Smooth muscle cell (in vitro differentiated cells): ENCODE results near the gene KRT32. TPM values are rescaled to one million over a fixed set of nuclear protein-coding genes. Genes with fewer than 3 reads are reported as not detected.

ENCODE experiments used
- DNase-seq: peaks from one replicate; lab custom pipeline; 2025; ENCODE audit not compliant: unreplicated experiment; lab: John Stamatoyannopoulos, UW
- H2AFZ ChIP-seq: fragments of 200-600 bp; sonication (generic); 2 replicates; pipeline ENCODE4 v1.6.0; 2016; ENCODE audit warnings: antibody characterized with exemption, low read depth, mild to moderate bottlenecking
- H3F3A ChIP-seq: fragments of 200-600 bp; sonication (generic); 2 replicates; pipeline ENCODE4 v1.6.0; 2017; ENCODE audit warnings: antibody characterized with exemption, low read depth
- H3K27ac ChIP-seq: fragments of 200-600 bp; sonication (generic); 2 replicates; pipeline ENCODE4 v1.5.1; 2016; ENCODE audit warnings: low read depth, mild to moderate bottlenecking
- H3K27me3 ChIP-seq: fragments of 200-600 bp; sonication (generic); 2 replicates; pipeline ENCODE4 v1.6.1; 2016; ENCODE audit warnings: low read depth, mild to moderate bottlenecking
- H3K36me3 ChIP-seq: fragments of 200-600 bp; sonication (generic); 2 replicates; pipeline ENCODE4 v1.5.1; 2016; ENCODE audit warnings: low read depth
- H3K4me1 ChIP-seq: fragments of 200-600 bp; sonication (generic); 2 replicates; pipeline ENCODE4 v1.5.1; 2016; ENCODE audit warnings: low read depth
- H3K4me2 ChIP-seq: fragments of 200-600 bp; sonication (generic); 2 replicates; pipeline ENCODE4 v1.6.0; 2016; ENCODE audit warnings: mild to moderate bottlenecking
- H3K4me3 ChIP-seq: fragments of 200-600 bp; sonication (generic); 2 replicates; pipeline ENCODE4 v1.5.1; 2016; ENCODE audit warnings: mild to moderate bottlenecking
- H3K79me2 ChIP-seq: fragments of 200-600 bp; sonication (generic); 2 replicates; pipeline ENCODE4 v1.6.0; 2016; ENCODE audit warnings: low read depth, mild to moderate bottlenecking
- H3K9ac ChIP-seq: fragments of 200-600 bp; sonication (generic); 2 replicates; pipeline ENCODE4 v1.6.0; 2016; ENCODE audit warnings: low read depth
- H3K9me3 ChIP-seq: fragments of 200-600 bp; sonication (generic); replicated peaks from 2 replicates; pipeline ENCODE4 v1.5.1; 2016; ENCODE audit warnings: low read depth
- H4K20me1 ChIP-seq: fragments of 200-600 bp; sonication (generic); 2 replicates; pipeline ENCODE4 v1.6.0; 2016; ENCODE audit warnings: low read depth
- CTCF ChIP-seq: fragments of 200-600 bp; sonication (generic); IDR thresholded peaks from 2 replicates; pipeline ENCODE4 v1.5.1; 2017; ENCODE audit warnings: borderline replicate concordance, mild to moderate bottlenecking, antibody characterized with exemption; ENCODE audit not compliant: insufficient read depth, poor library complexity, severe bottlenecking
- WGBS: methylation state at CpG from one replicate; pipeline ENCODE4 v1.1.7; 2016; ENCODE audit warnings: low lambda C conversion rate; 5-methylcytosine and 5-hydroxymethylcytosine counted together
- polyA plus RNA-seq: library from polyadenylated mRNA; unstranded; fragments of >200 nt; fragmentation: Nextera tagmentation; extraction: Ambion mirVana; gene quantifications from 2 replicates; pipeline ENCODE4 v1.2.1, GENCODE V29; 2016
- total RNA-seq: library from RNA; depleted of rRNA; stranded (reverse); fragments of >200 nt; gene quantifications from 2 replicates; pipeline ENCODE4 v1.2.3, GENCODE V29; 2014

KRT32 gene
- total and polyA plus RNA-seq, 2 experiments from 2014 or later: not detected

DNA sequence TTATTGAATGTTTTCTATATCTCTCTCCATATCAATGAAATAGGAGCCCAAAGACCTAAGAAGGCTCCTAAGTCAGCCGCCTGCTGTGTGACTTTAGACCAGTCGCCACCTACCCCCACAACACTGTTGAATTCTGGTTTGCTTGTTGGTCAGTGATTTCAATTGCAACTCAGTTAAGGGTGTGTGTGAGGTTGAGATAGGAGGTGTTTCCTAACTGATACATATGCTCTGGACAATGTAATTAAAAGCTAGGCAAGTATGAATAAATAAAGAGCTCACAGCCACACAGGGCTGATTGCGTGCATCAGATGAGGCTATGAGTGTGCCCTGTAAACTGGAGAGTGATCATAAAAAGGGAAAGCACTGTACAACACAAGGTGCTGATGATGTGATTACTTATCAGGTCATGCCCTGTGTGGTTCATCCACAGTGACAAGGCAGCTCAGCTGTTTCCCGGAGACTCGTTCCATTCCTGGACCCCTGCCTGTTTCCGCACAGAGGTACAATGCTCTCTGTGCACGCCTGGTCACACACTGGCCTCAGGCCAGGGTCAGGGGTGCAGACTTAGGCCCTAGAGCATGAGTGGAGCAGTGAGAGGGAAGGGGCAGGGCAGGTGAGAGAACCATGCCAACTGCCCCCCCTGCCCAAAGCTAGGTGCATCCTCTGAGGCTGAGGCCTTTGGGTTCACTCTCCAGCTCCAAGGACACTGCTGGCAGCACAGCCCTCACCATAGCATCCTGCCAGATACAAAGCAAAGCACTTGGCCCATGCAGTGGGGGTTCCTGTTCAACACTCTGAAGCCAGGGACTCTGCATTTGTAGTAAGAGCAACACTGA is 17.0 kb upstream of the KRT32 start:
- H2AFZ ChIP-seq: no peak overlapping the region
- no peak overlapping the region for H3K27ac ChIP-seq
- no peak for TF ChIP-seq CTCF
- H3K27me3 ChIP-seq: no peaks in the 10 kb centered on the region
- H3K9me3 ChIP-seq: no peaks in the 10 kb centered on the region
- no peaks in the 10 kb centered on the region for H3F3A ChIP-seq
- no peaks in the 10 kb centered on the region for H4K20me1 ChIP-seq
- H3K9ac ChIP-seq: no peak overlapping the region
- no peak overlapping the region for H3K4me3 ChIP-seq
- H3K36me3 ChIP-seq: no peaks in the 10 kb centered on the region
- no peaks in the 10 kb centered on the region for H3K79me2 ChIP-seq
- H3K4me2 ChIP-seq: no peak overlapping the region
- no peaks in the 10 kb centered on the region for H3K4me1 ChIP-seq
- no peak for DNase-seq
- 88% methylated on average over 7 of the region's 7 CpGs for WGBS

DNA sequence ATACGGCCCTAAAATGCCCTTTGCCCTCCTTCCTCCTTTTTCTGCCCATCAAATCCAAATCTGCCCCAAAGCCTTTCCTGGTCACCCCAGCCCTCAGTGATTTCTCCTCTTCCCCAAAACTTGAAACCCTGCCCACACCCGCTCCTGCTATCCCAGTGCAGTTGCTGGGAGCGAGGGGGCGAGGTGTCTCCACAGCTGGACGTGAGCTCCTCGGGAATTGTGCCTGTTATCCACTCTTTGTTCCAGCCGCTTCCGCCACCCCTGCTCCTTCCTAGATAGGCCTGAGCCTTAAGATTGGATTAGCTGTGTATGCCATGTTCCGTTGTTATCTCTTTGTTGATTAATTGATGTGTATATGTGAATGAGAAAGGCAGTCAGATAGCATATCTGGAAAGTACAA is 16.3 kb upstream of the KRT32 start:
- Histone ChIP-seq H3K9ac (no peak overlapping the region), H3K9me3 (no peaks in the 10 kb centered on the region), H2AFZ (no peak overlapping the region), H3K79me2 (no peaks in the 10 kb centered on the region), H3K4me3 (no peak overlapping the region), H3F3A (no peaks in the 10 kb centered on the region), H3K4me1 (no peaks in the 10 kb centered on the region), H3K36me3 (no peaks in the 10 kb centered on the region), H4K20me1 (no peaks in the 10 kb centered on the region), H3K27me3 (no peaks in the 10 kb centered on the region), H3K27ac (no peak overlapping the region), H3K4me2 (no peak overlapping the region)
- no peak for DNase-seq
- no peak for TF ChIP-seq CTCF
- 68% methylated on average over 9 of the region's 9 CpGs for WGBS

DNA sequence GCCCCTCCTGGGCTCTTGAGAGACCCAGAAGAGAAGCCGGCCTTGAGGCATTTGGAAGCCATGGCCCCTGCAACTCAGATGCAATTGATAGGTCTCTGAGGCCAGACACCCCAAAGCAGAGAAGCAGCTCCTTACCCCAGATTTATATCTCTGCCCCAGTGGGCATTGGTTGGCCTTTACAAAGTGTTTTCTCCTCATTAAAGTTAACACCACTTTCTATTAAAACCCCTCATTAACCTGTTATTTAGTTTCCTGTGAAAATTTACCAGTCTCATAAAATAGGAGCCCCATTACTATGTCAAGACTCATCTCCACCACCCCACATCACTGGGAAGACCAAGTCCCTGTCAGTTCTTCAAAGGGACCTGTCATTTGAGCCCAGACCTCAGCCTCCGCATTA is 13.8 kb upstream of the KRT32 start, which contains the start of gene KRT35:
TSS of gene KRT35 (minus strand) at position 116 of the 400 bp plus-strand sequence. CDS start at position 62, 54 bp downstream.
- H3F3A ChIP-seq: no peaks in the 10 kb centered on the region
- 90% methylated on average over 2 of the region's 2 CpGs for WGBS

More for the DNA sequence above, 13.8 kb upstream of the KRT32 start, which contains the start of gene KRT35:
- Histone ChIP-seq H3K36me3 (no peaks in the 10 kb centered on the region), H3K27me3 (no peaks in the 10 kb centered on the region), H3K4me2 (no peak within 1 kb of the TSS), H4K20me1 (no peaks in the 10 kb centered on the region), H2AFZ (no peak within 1 kb of the TSS), H3K27ac (no peak within 1 kb of the TSS), H3K9me3 (no peaks in the 10 kb centered on the region), H3K4me1 (no peaks in the 10 kb centered on the region), H3K4me3 (no peak within 1 kb of the TSS), H3K79me2 (no peaks in the 10 kb centered on the region), H3K9ac (no peak within 1 kb of the TSS)
- DNase-seq: no peak
- no peak for TF ChIP-seq CTCF
